GM12865 (cell line): Measurements from ENCODE around the gene ADAMTS10.

Experiments used
- DNase-seq: peaks from one replicate; pipeline ENCODE4 v3.0.0; 2010; ENCODE audit warnings: low read depth
- H3K4me3 ChIP-seq: 2 replicates; pipeline ENCODE4 v1.5.1; 2011; ENCODE audit warnings: mild to moderate bottlenecking, low read depth, low read length, control low read depth
- TF ChIP-seq, protein P1 (sequence below): IDR thresholded peaks from 2 replicates; pipeline ENCODE4 v1.5.1; 2011; ENCODE audit warnings: low read length, control low read depth, low read depth, inconsistent platforms; ENCODE audit not compliant: insufficient read depth; ENCODE audit errors: missing control alignments

The ADAMTS10 gene

GRCh38 chr19:8595651-8596050 is 14.9 kb downstream of the ADAMTS10 start:
- DNase-seq = no peak
- H3K4me3 ChIP-seq = no peak overlapping the region
- TF ChIP-seq, protein P1, sequence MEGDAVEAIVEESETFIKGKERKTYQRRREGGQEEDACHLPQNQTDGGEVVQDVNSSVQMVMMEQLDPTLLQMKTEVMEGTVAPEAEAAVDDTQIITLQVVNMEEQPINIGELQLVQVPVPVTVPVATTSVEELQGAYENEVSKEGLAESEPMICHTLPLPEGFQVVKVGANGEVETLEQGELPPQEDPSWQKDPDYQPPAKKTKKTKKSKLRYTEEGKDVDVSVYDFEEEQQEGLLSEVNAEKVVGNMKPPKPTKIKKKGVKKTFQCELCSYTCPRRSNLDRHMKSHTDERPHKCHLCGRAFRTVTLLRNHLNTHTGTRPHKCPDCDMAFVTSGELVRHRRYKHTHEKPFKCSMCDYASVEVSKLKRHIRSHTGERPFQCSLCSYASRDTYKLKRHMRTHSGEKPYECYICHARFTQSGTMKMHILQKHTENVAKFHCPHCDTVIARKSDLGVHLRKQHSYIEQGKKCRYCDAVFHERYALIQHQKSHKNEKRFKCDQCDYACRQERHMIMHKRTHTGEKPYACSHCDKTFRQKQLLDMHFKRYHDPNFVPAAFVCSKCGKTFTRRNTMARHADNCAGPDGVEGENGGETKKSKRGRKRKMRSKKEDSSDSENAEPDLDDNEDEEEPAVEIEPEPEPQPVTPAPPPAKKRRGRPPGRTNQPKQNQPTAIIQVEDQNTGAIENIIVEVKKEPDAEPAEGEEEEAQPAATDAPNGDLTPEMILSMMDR = no peak

DNA sequence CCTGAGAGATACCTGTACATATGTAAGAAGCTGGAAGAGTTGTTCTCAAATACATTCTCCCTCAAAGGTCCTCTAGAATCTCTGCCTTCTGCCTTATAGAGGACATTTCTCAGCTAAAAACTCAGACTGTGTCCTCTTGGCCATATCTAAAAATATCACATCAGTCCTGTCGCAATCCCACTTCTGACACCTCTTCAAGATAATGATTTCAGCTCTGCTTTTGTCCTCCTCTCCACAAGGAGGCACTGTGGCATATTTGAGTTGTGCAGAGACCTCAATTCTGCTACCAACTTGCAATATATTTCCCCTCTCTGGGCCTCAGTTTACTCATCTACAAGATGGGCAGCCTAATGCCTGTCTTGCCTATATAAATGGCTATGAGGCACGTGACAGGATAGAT is 16.6 kb downstream of the ADAMTS10 start:
- no peak for DNase-seq
- TF ChIP-seq, protein P1 = no peak
- H3K4me3 ChIP-seq = no peak overlapping the region

- peak; percentile 52 for DNase-seq
- TF ChIP-seq, protein P1 = no peak
- H3K4me3 ChIP-seq = no peak overlapping the region
These were observed 18.1 kb downstream of the ADAMTS10 start for GRCh38 chr19:8592231-8593009.

DNA sequence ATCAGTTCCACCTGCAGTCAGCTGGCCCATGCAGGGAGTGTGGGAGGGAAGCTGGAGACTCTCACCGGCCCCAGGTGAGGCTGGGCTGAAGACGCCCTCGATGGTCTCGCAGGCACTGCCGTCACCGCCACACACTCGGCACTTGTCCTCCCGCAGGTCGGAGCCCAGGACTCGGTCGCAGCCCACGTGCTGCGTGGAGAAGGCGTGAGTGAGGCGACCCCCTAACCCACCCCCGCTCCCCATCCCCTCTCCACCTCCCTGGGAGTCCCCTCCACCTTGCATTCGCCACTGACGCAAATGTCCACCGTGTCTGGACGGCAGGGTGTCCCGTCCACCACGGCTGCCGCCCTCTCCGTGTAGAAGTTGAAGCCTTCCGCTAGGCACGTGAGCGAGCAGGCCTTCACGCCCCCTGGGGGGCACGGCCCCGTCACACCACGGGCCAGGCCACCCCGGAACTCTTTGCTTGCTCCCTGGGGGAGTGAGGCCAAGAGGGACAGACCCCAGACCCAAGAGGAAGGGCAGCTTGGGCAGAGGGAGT is 21.3 kb downstream of the ADAMTS10 start:
- no peak for DNase-seq
- H3K4me3 ChIP-seq = no peak overlapping the region
- TF ChIP-seq, protein P1 = no peak

DNA sequence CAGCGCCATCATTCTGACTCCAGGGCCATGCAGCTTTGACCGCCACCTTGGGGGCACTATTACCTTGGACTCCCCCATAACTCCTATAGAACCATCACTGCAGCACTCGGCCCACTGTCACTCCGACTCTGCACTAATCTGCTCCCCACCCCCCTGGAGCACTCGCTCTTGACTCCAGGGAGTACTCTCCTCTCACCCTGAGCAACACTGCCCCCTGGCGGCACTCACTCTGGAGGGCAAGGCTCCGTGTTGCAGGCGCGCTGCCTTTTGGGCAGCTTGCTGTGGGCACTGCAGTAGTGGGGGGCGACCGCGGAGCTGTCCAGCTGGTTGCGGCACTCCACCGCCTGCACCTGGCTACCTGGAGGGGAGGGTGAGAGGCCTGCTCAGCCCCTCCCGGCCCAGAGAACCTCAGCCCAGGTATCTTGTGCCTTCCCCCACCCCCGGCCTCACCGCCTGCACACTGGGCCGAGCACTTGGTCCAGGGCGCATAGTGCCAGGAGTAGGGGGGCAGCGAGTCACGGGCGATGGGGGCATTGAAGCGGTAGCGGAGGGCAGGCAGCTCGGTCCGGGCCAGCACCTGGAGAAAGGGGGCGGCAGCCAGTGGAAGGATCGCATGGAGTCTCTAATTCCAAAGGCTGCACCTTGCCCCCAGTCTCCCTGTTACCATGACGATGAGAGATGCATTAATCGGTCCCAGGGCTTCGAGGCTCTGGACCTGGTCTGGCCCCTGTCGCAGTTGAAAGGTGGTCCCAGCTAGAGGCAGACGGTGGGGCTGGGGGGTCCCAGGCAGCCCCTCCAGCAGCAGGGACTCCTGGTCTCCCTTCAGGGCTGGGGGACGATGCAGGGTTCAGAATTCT is 24.4 kb downstream of the ADAMTS10 start:
- TF ChIP-seq, protein P1 = peak; percentile 70
- no peak overlapping the region for H3K4me3 ChIP-seq
- DNase-seq = peak; percentile 64

DNA sequence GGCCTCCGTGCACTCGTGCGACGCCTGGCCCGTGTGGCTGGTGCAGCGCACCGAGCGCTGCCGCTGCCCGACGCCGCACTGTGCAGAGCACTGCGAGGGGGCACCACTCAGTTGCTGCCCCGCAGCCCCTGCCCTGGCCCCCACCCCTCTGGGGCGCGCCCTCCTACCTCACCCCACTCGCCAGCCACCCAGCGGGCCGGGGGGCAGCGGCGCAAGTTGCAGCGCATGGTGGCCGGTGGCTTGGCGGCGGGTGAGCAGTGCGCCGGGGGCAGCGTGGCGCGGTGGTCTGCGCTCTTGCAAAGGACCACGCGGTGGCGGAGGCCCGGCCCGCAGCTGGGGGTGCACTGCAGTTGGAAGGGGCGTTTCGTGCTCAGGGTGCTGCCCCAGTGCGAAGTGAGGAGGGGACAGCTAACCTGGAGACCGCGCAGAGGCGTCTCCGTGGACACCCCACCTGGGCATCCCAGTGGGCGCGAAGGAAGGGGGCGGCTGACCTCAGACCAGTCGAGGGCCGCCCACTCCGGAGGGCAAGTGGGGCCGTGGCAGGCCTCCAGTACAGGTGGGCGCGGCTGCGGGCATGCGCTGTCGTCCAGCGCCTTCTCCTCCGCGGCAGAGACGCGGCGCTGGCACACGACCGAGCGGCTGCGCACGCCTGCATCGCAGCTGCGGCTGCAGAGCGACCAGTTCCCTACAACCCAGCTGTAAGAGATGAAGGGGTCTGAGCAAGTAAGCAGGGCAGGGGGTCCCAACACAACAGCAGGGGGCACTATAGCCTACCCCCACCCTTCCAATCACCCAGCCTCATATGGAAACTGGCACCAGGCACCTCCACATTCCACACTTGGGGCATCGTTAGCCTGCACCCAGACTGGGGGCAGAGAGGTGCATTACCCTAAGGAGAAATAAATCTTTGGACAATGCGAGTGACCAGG is 25.3 kb downstream of the ADAMTS10 start:
- H3K4me3 ChIP-seq = no peak overlapping the region
- TF ChIP-seq, protein P1 = no peak
- no peak for DNase-seq
